CD4-positive, alpha-beta memory T cell (primary cell): ENCODE measurements around the gene MCU. TPM values are rescaled to one million over a fixed set of nuclear protein-coding genes. Genes with fewer than 3 reads are reported as not detected.

Source experiments
- CTCF ChIA-PET: fragments of 350-600 bp; sonication (Branson Sonifier 250); formaldehyde crosslinking; loops from one replicate; lab custom pipeline; 2021; ENCODE audit warnings: inconsistent platforms; ENCODE audit not compliant: partially characterized antibody; lab: Charles Lee
- POLR2A ChIA-PET: fragments of 350-600 bp; sonication (Branson Sonifier 250); formaldehyde crosslinking; loops from one replicate; lab custom pipeline; 2021; ENCODE audit not compliant: partially characterized antibody; lab: Charles Lee
- DNase-seq, 5 donors: peaks; one replicate each; pipeline versions ENCODE4 v3.0.0 to v3.0.0-alpha.2; 2020 to 2022; ENCODE audit warnings: mixed read lengths in 1 of 5
- H3K27ac ChIP-seq: one replicate; pipeline ENCODE4 v1.7.0; 2013; ENCODE audit warnings: low read depth, low read length
- H3K27me3 ChIP-seq: 2 replicates; pipeline ENCODE4 v1.7.0; 2013; ENCODE audit warnings: mild to moderate bottlenecking, low read length, moderate library complexity; ENCODE audit not compliant: insufficient read depth
- H3K36me3 ChIP-seq: 2 replicates; pipeline ENCODE4 v1.7.0; 2013; ENCODE audit warnings: mild to moderate bottlenecking, low read length, moderate library complexity; ENCODE audit not compliant: insufficient read depth
- H3K4me1 ChIP-seq: 2 replicates; pipeline ENCODE4 v1.7.0; 2013; ENCODE audit warnings: mild to moderate bottlenecking, low read length, moderate library complexity; ENCODE audit not compliant: insufficient read depth
- H3K4me3 ChIP-seq, 2 donors: one replicate each; pipeline ENCODE4 v1.7.0; 2013; ENCODE audit warnings: low read length in 2 of 2, mild to moderate bottlenecking in 1 of 2
- H3K9me3 ChIP-seq, 2 donors: one replicate each; pipeline ENCODE4 v1.7.0; 2013; ENCODE audit warnings: low read length in 2 of 2, control low read depth in 1 of 2; ENCODE audit not compliant: control insufficient read depth in 1 of 2
- H3K27ac Mint-ChIP-seq, 7 donors: one replicate each; pipeline ENCODE4 v1.8.0; 2020 to 2021; ENCODE audit warnings: mixed read lengths in 7 of 7, mild to moderate bottlenecking in 6 of 7, inconsistent platforms in 3 of 7, moderate library complexity in 3 of 7
- H3K27me3 Mint-ChIP-seq, 2 donors: one replicate each; pipeline ENCODE4 v1.8.0; 2020 to 2021; ENCODE audit warnings: mixed read lengths in 2 of 2
- H3K36me3 Mint-ChIP-seq, 2 donors: one replicate each; pipeline ENCODE4 v1.8.0; 2020 to 2021; ENCODE audit warnings: mixed read lengths in 2 of 2, inconsistent platforms in 1 of 2, mild to moderate bottlenecking in 1 of 2
- H3K4me1 Mint-ChIP-seq, 4 donors: one replicate each; pipeline ENCODE4 v1.8.0; 2020 to 2021; ENCODE audit warnings: mixed read lengths in 4 of 4, mild to moderate bottlenecking in 1 of 4
- H3K4me3 Mint-ChIP-seq, 8 donors: one replicate each; pipeline ENCODE4 v1.8.0; 2020 to 2021; ENCODE audit warnings: mixed read lengths in 8 of 8, mild to moderate bottlenecking in 7 of 8, moderate library complexity in 6 of 8, inconsistent platforms in 3 of 8
- H3K9me3 Mint-ChIP-seq, 8 donors: one replicate each; pipeline ENCODE4 v1.8.0; 2020 to 2021; ENCODE audit warnings: mixed read lengths in 8 of 8, mild to moderate bottlenecking in 5 of 8, inconsistent platforms in 3 of 8, moderate library complexity in 1 of 8
- intact Hi-C: fragments of 100-400 bp; cut with micrococcal nuclease; formaldehyde crosslinking; loops from one replicate; pipeline ENCODE4 v1.15.1; 2023
- polyA plus RNA-seq, 2 donors: library from polyadenylated mRNA; unstranded; fragments of 300-500 nt; fragmentation: Illumina TruSeq; gene quantifications; one replicate each; pipeline ENCODE4 v1.2.3, GENCODE V29; 2021
- total RNA-seq, 2 experiments: library from RNA; stranded (reverse); gene quantifications; one replicate each; pipeline ENCODE4 v1.2.3, GENCODE V29; 2021

Gene MCU
- total and polyA plus RNA-seq, 4 experiments from 2014 or later, result 8.8 to 16.4 (median 11.6) TPM

GRCh38 chr10:72687035-72687434 is 4.9 kb upstream of the MCU start:
- intact Hi-C loops, result no loop called here
- H3K36me3 ChIP-seq, result no peaks in the 10 kb centered on the region
- H3K4me3 Mint-ChIP-seq, result no peak overlapping the region
- H3K36me3 Mint-ChIP-seq, result no peaks in the 10 kb centered on the region
- DNase-seq, result no peak
- no peaks in the 10 kb centered on the region for H3K9me3 ChIP-seq
- ChIA-PET CTCF (interaction anchor here (1.0 kb wide), 1 partner anchor 147 kb away, joined by 3 read pairs; no protein-coding TSS in a partner anchor), POLR2A (no interaction called here)
- peaks cover 5 to 7% (median 6%) of the 10 kb centered on the region in 4 donors for H3K4me1 Mint-ChIP-seq
- H3K27ac Mint-ChIP-seq, result no peak overlapping the region
- H3K4me1 ChIP-seq, result peaks cover 5% of the 10 kb centered on the region
- no peaks in the 10 kb centered on the region for H3K27me3 ChIP-seq
- no peak overlapping the region for H3K27ac ChIP-seq
- peaks cover 4 to 7% of the 10 kb centered on the region in 2 donors for H3K27me3 Mint-ChIP-seq
- H3K9me3 Mint-ChIP-seq, result no peaks in the 10 kb centered on the region
- no peak overlapping the region for H3K4me3 ChIP-seq

GRCh38 chr10:72688208-72688651 is 3.7 kb upstream of the MCU start:
- intact Hi-C loops, result no loop called here

DNA sequence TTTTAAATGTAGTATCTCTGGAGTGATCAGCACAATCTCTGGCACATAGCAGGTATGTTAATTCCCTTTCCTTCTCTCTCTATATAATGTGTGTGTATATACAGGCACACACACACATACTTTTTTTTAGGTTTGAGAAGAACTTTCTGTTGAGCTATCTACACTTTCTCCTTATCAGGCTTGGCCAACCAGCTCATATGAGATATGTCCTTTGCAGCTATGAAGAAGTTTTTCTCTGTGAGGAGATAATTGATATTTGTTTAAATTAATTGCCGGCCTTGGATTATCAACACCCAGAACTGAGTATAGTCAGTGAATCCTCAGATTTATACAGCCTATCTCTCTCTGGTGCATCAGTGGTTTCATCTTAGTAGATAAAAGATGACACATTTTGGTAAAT is 2.3 kb upstream of the MCU start:
- Mint-ChIP-seq H3K27ac (no peak overlapping the region), H3K4me3 (no peak overlapping the region)
- CTCF ChIA-PET, result interaction anchor here (1.5 to 2.1 kb wide), 2 partner anchors 10 to 18 kb away, joined by 4 to 6 read pairs; no protein-coding TSS in a partner anchor

More at GRCh38 chr10:72688208-72688651, 3.7 kb upstream of the MCU start:
- H3K36me3 Mint-ChIP-seq, result peaks cover 0 to 2% of the 10 kb centered on the region in 2 donors
- ChIA-PET POLR2A (no interaction called here), CTCF (interaction anchor here (2.1 kb wide), 1 partner anchor 9 kb away, joined by 6 read pairs; no protein-coding TSS in a partner anchor)
- H3K36me3 ChIP-seq, result no peaks in the 10 kb centered on the region
- no peak for DNase-seq
- H3K9me3 Mint-ChIP-seq, result no peaks in the 10 kb centered on the region
- H3K9me3 ChIP-seq, result no peaks in the 10 kb centered on the region
- H3K27me3 Mint-ChIP-seq, result peaks cover 4 to 7% of the 10 kb centered on the region in 2 donors
- no peak overlapping the region for H3K4me3 Mint-ChIP-seq
- H3K27ac ChIP-seq, result no peak overlapping the region
- no peak overlapping the region for H3K27ac Mint-ChIP-seq
- peaks cover 11% of the 10 kb centered on the region for H3K4me1 ChIP-seq
- H3K4me1 Mint-ChIP-seq, result peaks cover 11 to 14% (median 12%) of the 10 kb centered on the region in 4 donors
- H3K27me3 ChIP-seq, result no peaks in the 10 kb centered on the region
- H3K4me3 ChIP-seq, result no peak overlapping the region

DNA sequence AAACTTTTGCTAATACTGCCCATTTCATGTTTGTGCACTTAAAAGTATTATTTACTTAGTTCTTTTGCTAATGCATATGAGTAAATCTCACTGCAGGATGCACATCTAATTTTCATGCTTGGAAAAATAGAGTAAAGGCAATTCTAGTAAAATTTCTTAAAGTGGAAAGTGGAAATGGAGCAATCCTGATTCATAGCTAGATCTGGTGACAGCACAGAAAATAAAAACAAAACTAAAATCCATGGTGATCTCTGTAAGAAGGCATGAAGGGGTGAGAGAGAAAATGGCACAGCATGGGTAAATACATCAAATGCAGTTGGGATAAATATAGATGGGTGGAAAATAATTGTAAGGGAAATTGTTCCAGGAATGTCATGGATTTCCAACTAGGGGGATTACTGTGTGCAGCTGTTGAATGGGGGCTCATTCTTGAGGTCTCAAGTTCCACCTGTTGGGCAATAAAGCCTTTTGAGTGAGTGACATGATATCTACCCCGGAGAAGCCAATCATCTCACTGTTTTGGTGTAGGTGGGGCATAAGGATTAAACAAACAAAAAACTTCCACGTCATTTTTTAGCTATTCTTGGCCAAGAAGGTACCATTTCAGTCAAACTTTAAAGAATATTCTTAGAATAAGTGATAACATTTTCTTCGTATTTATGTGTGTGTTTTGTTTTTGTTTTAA is 1.7 kb upstream of the MCU start:
- Mint-ChIP-seq H3K4me3 (peak overlapping the region in 2 of 8 donors; percentile 27 to 55), H3K4me1 (peaks cover 20 to 32% (median 29%) of the 10 kb centered on the region in 4 donors), H3K27ac (no peak overlapping the region), H3K36me3 (peaks cover 0 to 2% of the 10 kb centered on the region in 2 donors), H3K9me3 (no peaks in the 10 kb centered on the region), H3K27me3 (peaks cover 3 to 7% of the 10 kb centered on the region in 2 donors)
- CTCF ChIA-PET, result interaction anchor here (1.5 to 2.1 kb wide), 2 partner anchors 11 to 19 kb away, joined by 4 to 6 read pairs; no protein-coding TSS in a partner anchor
- H3K9me3 ChIP-seq, result no peaks in the 10 kb centered on the region
- no peak for DNase-seq
- no peak overlapping the region for H3K4me3 ChIP-seq
- no peaks in the 10 kb centered on the region for H3K27me3 ChIP-seq
- POLR2A ChIA-PET, result no interaction called here
- no peak overlapping the region for H3K27ac ChIP-seq
- intact Hi-C loops, result loop anchor here (5.0 kb wide), 1 partner anchor 562 kb away; the partner anchor contains the start of gene MRPS16
- no peaks in the 10 kb centered on the region for H3K36me3 ChIP-seq
- peaks cover 25% of the 10 kb centered on the region for H3K4me1 ChIP-seq

More for the DNA sequence above, 2.3 kb upstream of the MCU start:
- Histone ChIP-seq H3K36me3 (no peaks in the 10 kb centered on the region), H3K27me3 (no peaks in the 10 kb centered on the region), H3K4me1 (peaks cover 25% of the 10 kb centered on the region), H3K4me3 (no peak overlapping the region), H3K27ac (no peak overlapping the region), H3K9me3 (no peaks in the 10 kb centered on the region)
- POLR2A ChIA-PET, result no interaction called here
- no peaks in the 10 kb centered on the region for H3K9me3 Mint-ChIP-seq
- peaks cover 4 to 7% of the 10 kb centered on the region in 2 donors for H3K27me3 Mint-ChIP-seq
- H3K4me1 Mint-ChIP-seq, result peaks cover 18 to 27% (median 24%) of the 10 kb centered on the region in 4 donors
- intact Hi-C loops, result loop anchor here (5.0 kb wide), 1 partner anchor 563 kb away; the partner anchor contains the start of gene MRPS16
- H3K36me3 Mint-ChIP-seq, result peaks cover 0 to 2% of the 10 kb centered on the region in 2 donors
- no peak for DNase-seq

DNA sequence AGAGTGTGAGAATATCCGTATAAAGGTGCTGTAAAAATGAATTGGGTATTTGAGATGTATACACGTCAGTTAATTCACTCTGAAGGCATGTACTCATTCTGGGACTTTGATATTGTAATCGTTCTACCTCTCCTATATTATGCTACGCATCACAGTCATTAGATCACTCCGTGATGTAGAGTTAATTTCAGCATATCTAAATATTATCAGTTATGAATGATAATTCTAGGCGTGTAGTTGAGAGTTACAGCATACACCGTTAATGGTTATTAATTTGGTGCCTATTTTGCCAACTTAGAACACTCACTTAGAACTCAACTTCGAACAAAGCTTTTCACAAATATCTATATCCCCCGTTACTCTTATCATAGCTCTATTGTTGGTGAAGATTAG is 477 bp upstream of the MCU start:
- H3K27ac Mint-ChIP-seq, result peak overlapping the region; percentile 59 to 90 (median 87)
- H3K4me3 Mint-ChIP-seq, result peak overlapping the region; percentile 86 to 93 (median 90)
- peaks cover 0 to 2% of the 10 kb centered on the region in 2 donors for H3K36me3 Mint-ChIP-seq
- H3K27me3 ChIP-seq, result no peaks in the 10 kb centered on the region
- H3K36me3 ChIP-seq, result no peaks in the 10 kb centered on the region
- H3K4me1 ChIP-seq, result peaks cover 25% of the 10 kb centered on the region
- peaks cover 23 to 38% (median 32%) of the 10 kb centered on the region in 4 donors for H3K4me1 Mint-ChIP-seq
- H3K9me3 Mint-ChIP-seq, result no peaks in the 10 kb centered on the region
- CTCF ChIA-PET, result interaction anchor here (1.0 kb wide), 2 partner anchors 12 to 142 kb away, joined by 3 to 6 read pairs; no protein-coding TSS in a partner anchor
- intact Hi-C loops, result loop anchor here (5.0 kb wide), 1 partner anchor 561 kb away; the partner anchor contains the start of gene MRPS16
- DNase-seq, result no peak
- peaks cover 2 to 5% of the 10 kb centered on the region in 2 donors for H3K27me3 Mint-ChIP-seq
- H3K4me3 ChIP-seq, result peak overlapping the region in 1 of 2 donors; percentile 39
- H3K27ac ChIP-seq, result peak overlapping the region; percentile 61
- POLR2A ChIA-PET, result interaction anchor here (0.6 to 2.5 kb wide), 11 partner anchors 8 to 443 kb away, joined by 3 to 15 read pairs (median 3); partner anchors contain the start of genes MICU1 and P4HA1
- H3K9me3 ChIP-seq, result no peaks in the 10 kb centered on the region

GRCh38 chr10:72692744-72692993 is 726 bp downstream of the MCU start:
- Histone ChIP-seq H3K27ac (peak overlapping the region; percentile 61), H3K36me3 (no peaks in the 10 kb centered on the region), H3K4me1 (peaks cover 25% of the 10 kb centered on the region), H3K27me3 (no peaks in the 10 kb centered on the region), H3K4me3 (peak overlapping the region; percentile 49 to 69), H3K9me3 (no peaks in the 10 kb centered on the region)
- ChIA-PET POLR2A (interaction anchor here (0.6 to 2.5 kb wide), 5 partner anchors 9 to 548 kb away, joined by 3 to 15 read pairs (median 4); partner anchors contain the start of gene MICU1), CTCF (interaction anchor here (3.2 kb wide), 1 partner anchor 142 kb away, joined by 25 read pairs; no protein-coding TSS in a partner anchor)
- Mint-ChIP-seq H3K4me3 (peak overlapping the region; percentile 76 to 93 (median 86)), H3K27me3 (peaks cover 0 to 2% of the 10 kb centered on the region in 2 donors), H3K36me3 (peaks cover 0 to 2% of the 10 kb centered on the region in 2 donors), H3K27ac (peak overlapping the region; percentile 57 to 84 (median 77)), H3K9me3 (no peaks in the 10 kb centered on the region), H3K4me1 (peaks cover 27 to 41% (median 32%) of the 10 kb centered on the region in 4 donors)
- intact Hi-C loops, result loop anchor here (1.0 to 5.0 kb wide), 4 partner anchors 66 to 560 kb away; partner anchors contain the start of genes MICU1 and MRPS16
- DNase-seq, result no peak
